Osteocyte (in vitro differentiated cells): ENCODE measurements around the gene PCCA. TPM values are rescaled to one million over a fixed set of nuclear protein-coding genes. Genes with fewer than 3 reads are reported as not detected.

Source experiments
- DNase-seq: peaks from one replicate; pipeline ENCODE4 v3.0.0; 2021; ENCODE audit warnings: mixed read lengths; ENCODE audit not compliant: unreplicated experiment; ENCODE audit errors: extremely low spot score
- H3K27ac Mint-ChIP-seq: one replicate; pipeline ENCODE4 v1.8.0; 2021; ENCODE audit warnings: mild to moderate bottlenecking, mixed read lengths; ENCODE audit not compliant: unreplicated experiment
- H3K27me3 Mint-ChIP-seq: one replicate; pipeline ENCODE4 v1.8.0; 2021; ENCODE audit warnings: mixed read lengths; ENCODE audit not compliant: unreplicated experiment
- H3K36me3 Mint-ChIP-seq: one replicate; pipeline ENCODE4 v1.8.0; 2021; ENCODE audit warnings: mixed read lengths; ENCODE audit not compliant: unreplicated experiment
- H3K4me1 Mint-ChIP-seq: one replicate; pipeline ENCODE4 v1.8.0; 2021; ENCODE audit warnings: mixed read lengths; ENCODE audit not compliant: unreplicated experiment
- H3K4me3 Mint-ChIP-seq: one replicate; pipeline ENCODE4 v1.8.0; 2021; ENCODE audit warnings: mild to moderate bottlenecking, moderate library complexity, mixed read lengths; ENCODE audit not compliant: unreplicated experiment
- H3K9me3 Mint-ChIP-seq: one replicate; pipeline ENCODE4 v1.8.0; 2021; ENCODE audit warnings: mixed read lengths; ENCODE audit not compliant: unreplicated experiment
- CTCF ChIP-seq: fragments of 200-600 bp; sonication (generic); IDR thresholded peaks from 2 replicates; pipeline ENCODE4 v1.5.0; 2021; ENCODE audit warnings: antibody characterized with exemption, mild to moderate bottlenecking, moderate library complexity
- total RNA-seq: library from RNA; stranded (reverse); gene quantifications from 2 replicates; pipeline ENCODE4 v1.2.1, GENCODE V29; 2021

The PCCA gene
- total RNA-seq, 1 donor from 2014 or later, result 33.7 TPM

GRCh38 chr13:100176801-100177400 is 88.0 kb downstream of the PCCA start:
- H3K27ac Mint-ChIP-seq, result no peak overlapping the region
- peaks cover 8% of the 10 kb centered on the region for H3K36me3 Mint-ChIP-seq
- H3K9me3 Mint-ChIP-seq, result no peaks in the 10 kb centered on the region
- TF ChIP-seq CTCF, result no peak
- no peak for DNase-seq
- no peaks in the 10 kb centered on the region for H3K27me3 Mint-ChIP-seq
- H3K4me1 Mint-ChIP-seq, result peaks cover 50% of the 10 kb centered on the region
- no peak overlapping the region for H3K4me3 Mint-ChIP-seq

DNA sequence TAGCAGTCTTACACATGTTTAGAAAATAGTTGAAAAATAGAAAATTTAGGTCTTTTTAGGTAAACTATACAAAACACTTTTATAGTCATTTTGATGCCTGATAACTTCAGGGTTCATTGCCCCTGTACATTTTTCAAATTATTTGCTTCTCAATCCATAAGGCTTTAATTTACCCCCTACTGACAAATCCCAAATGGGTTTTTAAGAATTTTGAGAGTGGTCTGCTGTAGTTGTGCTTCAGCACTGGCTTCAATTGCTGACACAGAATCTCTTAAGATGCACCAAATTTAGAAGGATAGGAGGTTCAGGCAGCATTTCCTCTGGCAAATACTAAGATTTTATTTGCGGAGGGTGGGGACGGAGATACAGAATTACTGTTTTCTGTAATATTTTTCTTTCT is 89.4 kb downstream of the PCCA start:
- TF ChIP-seq CTCF, result no peak
- Mint-ChIP-seq H3K4me1 (peaks cover 41% of the 10 kb centered on the region), H3K27ac (peak overlapping the region; percentile 25), H3K27me3 (no peaks in the 10 kb centered on the region), H3K36me3 (peaks cover 2% of the 10 kb centered on the region), H3K4me3 (no peak overlapping the region), H3K9me3 (no peaks in the 10 kb centered on the region)
- DNase-seq, result no peak

- TF ChIP-seq CTCF, result no peak
- Mint-ChIP-seq H3K27me3 (no peaks in the 10 kb centered on the region), H3K27ac (no peak overlapping the region), H3K4me1 (peaks cover 38% of the 10 kb centered on the region), H3K9me3 (no peaks in the 10 kb centered on the region), H3K36me3 (no peaks in the 10 kb centered on the region), H3K4me3 (no peak overlapping the region)
- DNase-seq, result no peak
These were observed 90.4 kb downstream of the PCCA start for GRCh38 chr13:100179276-100179675.

- TF ChIP-seq CTCF, result no peak
- H3K27me3 Mint-ChIP-seq, result no peaks in the 10 kb centered on the region
- no peaks in the 10 kb centered on the region for H3K9me3 Mint-ChIP-seq
- no peak overlapping the region for H3K4me3 Mint-ChIP-seq
- H3K27ac Mint-ChIP-seq, result no peak overlapping the region
- no peaks in the 10 kb centered on the region for H3K36me3 Mint-ChIP-seq
- no peak for DNase-seq
- H3K4me1 Mint-ChIP-seq, result peaks cover 12% of the 10 kb centered on the region
These were observed 94.1 kb downstream of the PCCA start for GRCh38 chr13:100182900-100183490.

DNA sequence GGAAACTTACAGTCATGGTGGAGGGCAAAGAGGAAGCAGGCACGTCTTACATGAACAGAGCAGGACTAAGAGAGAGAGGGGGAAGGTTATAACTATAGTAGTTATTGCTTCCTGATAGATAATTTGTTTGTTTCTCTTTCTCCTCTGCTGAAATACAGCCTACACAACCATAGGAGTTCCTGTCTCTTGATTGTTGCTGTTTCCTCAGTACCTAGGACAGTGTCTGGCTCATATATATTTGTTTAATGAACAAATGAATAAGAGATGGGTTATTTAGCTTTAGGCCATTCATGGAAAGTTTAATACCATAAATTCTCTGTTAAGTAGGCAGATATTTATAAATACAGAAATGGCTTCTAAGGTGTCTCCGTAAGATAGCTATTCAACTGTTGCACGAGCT is 95.2 kb downstream of the PCCA start:
- Mint-ChIP-seq H3K4me3 (no peak overlapping the region), H3K27me3 (no peaks in the 10 kb centered on the region), H3K27ac (no peak overlapping the region), H3K9me3 (peaks cover 5% of the 10 kb centered on the region), H3K4me1 (peaks cover 5% of the 10 kb centered on the region), H3K36me3 (no peaks in the 10 kb centered on the region)
- no peak for DNase-seq
- no peak for TF ChIP-seq CTCF
